Stimulated activated CD8-positive, alpha-beta memory T cell treated with anti-CD3 and anti-CD28 coated beads, Interleukin-12 subunit alpha, Interleukin-12 subunit beta, amount 100 ng/mL, for 24 hours (primary cell): Measurements from ENCODE around the gene MRPL44.

Source experiments
- DNase-seq: peaks from one replicate; pipeline ENCODE4 v3.0.0-alpha.2; 2020; ENCODE audit errors: extremely low read depth

The MRPL44 gene

DNA sequence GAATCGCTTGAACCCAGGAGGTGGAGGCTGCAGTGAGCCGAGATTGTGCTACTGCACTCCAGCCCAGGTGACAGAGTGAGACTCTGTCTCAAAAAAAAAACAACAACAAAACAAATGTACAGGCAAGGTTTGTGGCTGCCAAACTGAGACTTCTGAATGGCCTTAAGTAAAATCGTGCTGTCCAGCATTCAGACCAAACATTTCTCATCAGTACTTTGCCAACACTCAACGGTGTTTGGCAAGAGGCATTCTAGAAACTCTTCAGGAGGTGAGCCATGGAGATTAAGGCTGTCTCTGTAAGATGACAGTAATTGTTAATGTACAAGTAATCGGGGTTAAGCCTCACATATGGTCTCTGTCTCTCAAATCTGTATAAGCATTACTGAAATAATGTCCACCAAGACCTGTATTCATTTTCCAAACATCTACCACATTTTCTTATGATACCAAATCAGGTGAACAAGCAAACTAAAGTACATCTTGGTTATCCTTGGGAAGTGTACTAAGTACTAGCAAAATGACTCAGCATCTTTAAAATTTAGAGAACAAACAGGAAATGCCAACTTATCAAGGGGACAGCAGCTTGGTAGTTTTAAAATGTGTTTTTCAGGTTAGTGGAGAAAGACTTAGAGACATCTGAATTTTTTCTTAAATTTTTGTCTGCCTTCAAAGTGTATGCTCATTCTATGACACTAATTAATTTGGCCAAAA lies 52.5 kb downstream of the MRPL44 start:
- no peak for DNase-seq

DNA sequence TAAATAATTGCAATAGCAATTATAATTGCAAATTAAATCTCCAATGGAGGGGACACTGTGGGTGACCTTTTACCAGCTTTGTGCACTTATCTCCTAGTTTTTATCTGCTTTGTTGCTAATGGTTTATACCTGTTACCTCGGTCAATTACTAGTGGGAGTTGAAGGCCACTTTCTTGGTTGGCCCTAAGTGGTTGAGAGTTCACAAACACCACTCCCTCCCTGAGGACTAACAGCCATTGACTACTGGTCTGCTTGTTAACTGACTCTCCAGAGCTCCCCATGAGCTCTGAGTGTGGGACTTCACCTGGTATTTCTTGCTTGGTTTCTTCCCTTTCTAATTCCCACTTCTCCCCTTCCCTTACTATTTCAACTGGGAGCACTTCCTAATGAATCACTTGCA lies 54.6 kb downstream of the MRPL44 start:
- DNase-seq, result no peak

GRCh38 chr2:224014336-224014735 lies 57.1 kb downstream of the MRPL44 start:
- DNase-seq, result no peak

GRCh38 chr2:224016963-224017362 lies 59.7 kb downstream of the MRPL44 start:
- no peak for DNase-seq
